ENCODE results near the gene FAM43B.

DNA sequence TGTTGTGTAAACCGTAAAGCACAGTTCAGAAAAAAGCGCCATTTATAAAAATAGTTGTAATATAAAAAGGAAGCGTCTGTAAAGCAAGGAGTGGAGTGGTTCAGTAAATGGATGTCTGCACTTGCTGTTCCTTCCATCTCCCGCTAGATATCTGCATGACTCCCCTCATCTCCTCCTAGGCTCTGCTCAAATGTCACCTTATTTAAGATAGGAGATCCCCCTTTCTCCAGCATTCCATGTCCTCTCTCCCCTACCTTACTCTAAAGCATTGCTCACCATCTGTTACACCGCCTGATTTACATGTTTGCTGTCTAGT lies 45.2 kb upstream of the FAM43B start:
- TF ChIP-seq, protein P1, sequence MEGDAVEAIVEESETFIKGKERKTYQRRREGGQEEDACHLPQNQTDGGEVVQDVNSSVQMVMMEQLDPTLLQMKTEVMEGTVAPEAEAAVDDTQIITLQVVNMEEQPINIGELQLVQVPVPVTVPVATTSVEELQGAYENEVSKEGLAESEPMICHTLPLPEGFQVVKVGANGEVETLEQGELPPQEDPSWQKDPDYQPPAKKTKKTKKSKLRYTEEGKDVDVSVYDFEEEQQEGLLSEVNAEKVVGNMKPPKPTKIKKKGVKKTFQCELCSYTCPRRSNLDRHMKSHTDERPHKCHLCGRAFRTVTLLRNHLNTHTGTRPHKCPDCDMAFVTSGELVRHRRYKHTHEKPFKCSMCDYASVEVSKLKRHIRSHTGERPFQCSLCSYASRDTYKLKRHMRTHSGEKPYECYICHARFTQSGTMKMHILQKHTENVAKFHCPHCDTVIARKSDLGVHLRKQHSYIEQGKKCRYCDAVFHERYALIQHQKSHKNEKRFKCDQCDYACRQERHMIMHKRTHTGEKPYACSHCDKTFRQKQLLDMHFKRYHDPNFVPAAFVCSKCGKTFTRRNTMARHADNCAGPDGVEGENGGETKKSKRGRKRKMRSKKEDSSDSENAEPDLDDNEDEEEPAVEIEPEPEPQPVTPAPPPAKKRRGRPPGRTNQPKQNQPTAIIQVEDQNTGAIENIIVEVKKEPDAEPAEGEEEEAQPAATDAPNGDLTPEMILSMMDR (IDR thresholded peaks at IDR 0.05; ENCODE audit: low read depth, low read length), result no peak
- no peak for TF ChIP-seq EZH2phosphoT487 (IDR thresholded peaks at IDR 0.05; ENCODE audit: low read depth)
